BE2C (cell line): Measurements from ENCODE around the gene TMEM126B. TPM values are rescaled to one million over a fixed set of nuclear protein-coding genes. Genes with fewer than 3 reads are reported as not detected.

Experiments
- DNase-seq: peaks from one replicate; pipeline ENCODE4 v3.0.0-alpha.2; 2020
- H3K27me3 ChIP-seq: fragments of 250-450 bp; sonication (Bioruptor Pico); 2 replicates; pipeline ENCODE4 v1.5.1; 2020; ENCODE audit warnings: mild to moderate bottlenecking
- H3K36me3 ChIP-seq: fragments of 250-450 bp; sonication (Bioruptor Pico); 2 replicates; pipeline ENCODE4 v1.5.1; 2020; ENCODE audit warnings: mild to moderate bottlenecking
- H3K4me1 ChIP-seq: fragments of 250-450 bp; sonication (Bioruptor Pico); 2 replicates; pipeline ENCODE4 v1.5.1; 2020
- H3K4me3 ChIP-seq: 2 replicates; pipeline ENCODE4 v1.5.1; 2011; ENCODE audit warnings: low read depth, low read length
- H3K9me3 ChIP-seq: fragments of 250-450 bp; sonication (Bioruptor Pico); 2 replicates; pipeline ENCODE4 v1.5.1; 2020
- polyA plus RNA-seq: library from polyadenylated mRNA; unstranded; fragments of >200 nt; gene quantifications from one replicate; pipeline ENCODE4 v1.2.1, GENCODE V29; 2012; ENCODE audit warnings: low read depth, missing spikeins; ENCODE audit not compliant: insufficient read length, insufficient read depth
- TF ChIP-seq, protein P1 (sequence below): IDR thresholded peaks from 2 replicates; pipeline ENCODE4 v1.5.1; 2012; ENCODE audit warnings: mild to moderate bottlenecking, low read depth, low read length

TMEM126B gene
- polyA plus RNA-seq, result 39.0 TPM

DNA sequence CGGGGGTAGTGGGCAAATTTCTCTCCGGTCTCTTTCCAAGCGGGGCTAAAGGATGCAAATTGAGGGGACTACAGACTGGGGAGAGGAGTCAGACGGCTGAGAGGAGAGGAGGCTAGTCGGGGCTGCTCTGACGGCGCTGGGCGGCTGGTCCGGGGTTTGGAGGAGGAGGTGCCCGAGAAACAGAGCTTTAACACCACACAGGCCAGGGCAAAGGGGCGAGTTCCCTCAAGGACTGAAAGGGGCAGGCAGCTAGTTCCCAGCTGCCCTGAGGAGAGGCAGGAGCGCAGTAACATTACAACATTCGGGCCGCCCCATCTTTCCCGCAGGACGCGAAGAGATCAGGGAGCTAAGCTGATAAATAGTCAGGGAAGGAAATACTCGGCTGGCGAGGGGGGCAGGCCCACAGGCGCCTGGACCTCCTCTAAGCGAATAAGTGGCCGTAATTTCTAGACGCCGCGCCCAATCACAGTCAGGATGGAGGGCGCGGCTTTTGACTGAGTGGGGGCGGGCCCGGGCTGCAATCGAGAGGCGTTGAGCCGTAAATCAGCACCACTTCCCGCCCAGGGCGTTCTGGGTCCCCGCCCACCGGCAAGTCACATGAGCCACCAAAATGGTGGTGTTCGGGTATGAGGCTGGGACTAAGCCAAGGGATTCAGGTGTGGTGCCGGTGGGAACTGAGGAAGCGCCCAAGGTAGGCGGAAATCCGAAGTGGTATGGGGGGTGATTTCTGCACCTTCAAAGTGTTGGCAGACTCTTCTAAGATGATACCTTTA is at the start of gene TMEM126B:
Gene TMEM126B, plus strand, starts transcription at position 596 of the 773 bp plus-strand sequence. Its CDS starts 15 bp downstream, at position 611.
- no peaks in the 10 kb centered on the region for H3K9me3 ChIP-seq
- TF ChIP-seq, protein P1, sequence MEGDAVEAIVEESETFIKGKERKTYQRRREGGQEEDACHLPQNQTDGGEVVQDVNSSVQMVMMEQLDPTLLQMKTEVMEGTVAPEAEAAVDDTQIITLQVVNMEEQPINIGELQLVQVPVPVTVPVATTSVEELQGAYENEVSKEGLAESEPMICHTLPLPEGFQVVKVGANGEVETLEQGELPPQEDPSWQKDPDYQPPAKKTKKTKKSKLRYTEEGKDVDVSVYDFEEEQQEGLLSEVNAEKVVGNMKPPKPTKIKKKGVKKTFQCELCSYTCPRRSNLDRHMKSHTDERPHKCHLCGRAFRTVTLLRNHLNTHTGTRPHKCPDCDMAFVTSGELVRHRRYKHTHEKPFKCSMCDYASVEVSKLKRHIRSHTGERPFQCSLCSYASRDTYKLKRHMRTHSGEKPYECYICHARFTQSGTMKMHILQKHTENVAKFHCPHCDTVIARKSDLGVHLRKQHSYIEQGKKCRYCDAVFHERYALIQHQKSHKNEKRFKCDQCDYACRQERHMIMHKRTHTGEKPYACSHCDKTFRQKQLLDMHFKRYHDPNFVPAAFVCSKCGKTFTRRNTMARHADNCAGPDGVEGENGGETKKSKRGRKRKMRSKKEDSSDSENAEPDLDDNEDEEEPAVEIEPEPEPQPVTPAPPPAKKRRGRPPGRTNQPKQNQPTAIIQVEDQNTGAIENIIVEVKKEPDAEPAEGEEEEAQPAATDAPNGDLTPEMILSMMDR, result no peak
- H3K27me3 ChIP-seq, result peaks cover 3% of the 10 kb centered on the region
- no peaks in the 10 kb centered on the region for H3K36me3 ChIP-seq
- H3K4me3 ChIP-seq, result peak within 1 kb of the TSS; percentile 86
- peak; percentile 97 for DNase-seq
- no peaks in the 10 kb centered on the region for H3K4me1 ChIP-seq

DNA sequence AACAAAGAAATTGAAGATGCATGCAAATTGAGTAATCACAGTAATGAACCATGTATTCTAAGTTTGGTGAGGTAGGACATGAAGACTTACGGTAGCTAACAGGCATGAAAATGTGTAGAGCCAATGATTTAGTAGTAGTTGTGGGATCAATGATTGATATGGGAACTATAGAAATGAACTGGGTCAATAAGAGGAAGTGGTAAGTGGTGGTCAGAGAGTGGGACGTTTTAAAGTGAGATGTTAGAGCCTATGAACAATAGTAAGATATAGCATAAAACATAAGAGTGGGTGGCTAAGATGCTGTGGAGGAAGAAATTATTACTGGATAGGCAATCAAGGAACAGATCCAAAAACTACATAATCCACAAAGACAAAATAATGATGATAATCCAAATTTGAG is 46.3 kb upstream of the TMEM126B start:
- TF ChIP-seq, protein P1, result no peak
- no peaks in the 10 kb centered on the region for H3K9me3 ChIP-seq

DNA sequence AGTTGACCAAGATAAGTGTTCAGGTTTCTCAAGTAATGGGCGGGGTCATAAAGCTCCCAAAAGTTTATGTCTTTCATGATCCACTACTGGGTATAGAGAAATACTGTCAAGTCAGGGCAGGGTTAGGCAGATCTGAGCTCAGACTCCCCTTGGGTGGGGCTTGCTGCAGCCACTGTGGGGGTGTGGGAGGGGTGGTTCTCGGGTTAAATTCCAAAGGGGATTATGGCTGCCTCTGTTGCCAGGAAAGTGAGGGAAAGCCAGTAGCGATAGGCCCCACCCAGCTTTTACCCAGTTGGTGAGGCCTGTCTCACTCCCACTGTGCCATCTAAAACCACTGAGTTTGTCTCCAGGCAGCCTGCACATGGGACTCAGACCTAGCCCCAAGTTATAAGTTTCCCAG is 39.0 kb upstream of the TMEM126B start:
- Histone ChIP-seq H3K4me3 (no peak overlapping the region), H3K9me3 (no peaks in the 10 kb centered on the region), H3K4me1 (no peaks in the 10 kb centered on the region), H3K27me3 (no peaks in the 10 kb centered on the region; the same call in 1 of the 2 replicates), H3K36me3 (no peaks in the 10 kb centered on the region)
- TF ChIP-seq, protein P1, result no peak
- DNase-seq, result no peak

More for the DNA sequence above, 46.3 kb upstream of the TMEM126B start:
- DNase-seq, result no peak
- Histone ChIP-seq H3K36me3 (no peaks in the 10 kb centered on the region), H3K4me3 (no peak overlapping the region), H3K27me3 (no peaks in the 10 kb centered on the region), H3K4me1 (no peaks in the 10 kb centered on the region)

DNA sequence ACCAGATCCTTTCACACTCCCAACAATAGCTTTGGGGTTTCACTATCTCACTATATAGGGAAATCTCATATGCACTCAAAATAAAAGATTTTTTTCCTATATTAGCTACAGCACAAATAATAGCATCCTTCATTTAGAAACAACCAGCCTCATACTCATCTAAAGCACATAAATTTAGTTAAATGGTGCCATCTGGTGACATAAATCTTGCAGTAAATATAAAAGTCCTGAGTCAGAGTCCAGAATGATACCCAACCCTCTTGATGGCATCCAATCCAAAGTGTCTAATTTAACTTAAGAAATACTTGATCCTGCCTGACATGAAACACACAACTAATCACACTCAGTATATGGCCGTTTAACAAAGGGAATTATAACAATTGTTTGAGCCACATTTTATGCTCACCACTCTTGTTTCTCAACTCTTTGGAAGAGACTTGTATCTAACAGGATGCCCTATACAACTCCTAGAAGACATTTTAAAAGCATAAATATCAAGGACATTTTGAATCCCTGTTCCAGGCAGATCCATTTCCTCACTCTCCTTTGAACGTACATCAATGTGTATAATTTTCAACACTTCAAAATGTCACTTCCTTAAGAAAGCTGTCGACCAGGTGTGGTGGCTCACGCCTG is 37.4 kb upstream of the TMEM126B start:
- no peaks in the 10 kb centered on the region; the same call in 1 of the 2 replicates for H3K27me3 ChIP-seq
- no peaks in the 10 kb centered on the region for H3K9me3 ChIP-seq
- H3K36me3 ChIP-seq, result no peaks in the 10 kb centered on the region
- H3K4me3 ChIP-seq, result no peak overlapping the region
- no peaks in the 10 kb centered on the region for H3K4me1 ChIP-seq
- no peak for DNase-seq
- TF ChIP-seq, protein P1, result peak; percentile 14; the same call in 1 of the 2 replicates

DNA sequence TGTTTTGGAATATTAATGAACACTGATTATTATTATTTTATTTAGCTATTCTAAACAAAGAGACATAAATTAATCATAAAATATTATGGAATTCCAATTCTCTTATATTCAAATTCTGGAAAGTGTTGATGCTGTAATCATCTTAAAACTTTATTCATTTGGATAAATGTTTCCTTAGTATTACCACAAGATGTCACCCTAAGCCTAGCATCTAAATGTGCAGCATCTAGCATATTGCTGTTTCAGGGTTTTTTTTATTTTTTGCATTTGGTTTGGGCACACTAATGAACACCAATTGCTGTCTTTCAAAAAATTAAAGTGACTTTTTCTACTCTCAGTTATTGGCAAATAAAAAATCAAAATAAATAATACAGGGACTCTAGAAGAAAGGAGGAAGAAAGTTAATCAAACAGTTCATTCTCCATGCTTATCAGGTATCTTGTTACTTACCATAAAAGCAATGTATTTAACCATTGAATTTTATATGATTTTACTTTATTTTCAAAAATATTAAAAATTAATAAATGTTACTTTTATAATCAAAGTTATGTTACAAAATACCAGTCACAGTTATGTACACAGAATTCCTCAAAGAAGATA is 33.0 kb upstream of the TMEM126B start:
- Histone ChIP-seq H3K4me3 (no peak overlapping the region), H3K27me3 (peaks cover 9% of the 10 kb centered on the region), H3K4me1 (no peaks in the 10 kb centered on the region), H3K36me3 (no peaks in the 10 kb centered on the region), H3K9me3 (no peaks in the 10 kb centered on the region)
- TF ChIP-seq, protein P1, result peak; percentile 56
- no peak for DNase-seq

DNA sequence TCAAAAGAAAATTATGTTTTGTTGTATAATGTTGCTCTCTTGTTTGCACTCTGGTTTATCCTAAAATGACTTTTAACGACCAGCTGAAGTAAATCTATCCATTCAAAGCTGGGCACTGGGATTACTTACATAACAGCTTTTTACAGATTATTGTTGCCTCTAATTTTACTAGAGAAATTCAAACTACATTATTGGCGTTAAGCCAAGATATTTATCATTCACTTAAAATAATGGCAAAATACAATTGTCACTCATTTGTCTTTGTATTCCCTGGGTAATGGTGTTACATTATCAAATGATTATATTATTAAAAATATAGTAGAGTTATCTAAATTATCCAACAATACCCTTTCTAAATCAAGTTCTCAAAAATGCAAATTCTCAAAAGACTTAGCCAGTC is 31.5 kb upstream of the TMEM126B start:
- Histone ChIP-seq H3K36me3 (no peaks in the 10 kb centered on the region), H3K27me3 (peaks cover 9% of the 10 kb centered on the region), H3K9me3 (no peaks in the 10 kb centered on the region), H3K4me1 (no peaks in the 10 kb centered on the region), H3K4me3 (no peak overlapping the region)
- DNase-seq, result no peak
- TF ChIP-seq, protein P1, result no peak
